GM19468 (cell line): Measurements from ENCODE around the gene HERC3.

ENCODE experiments used
- ATAC-seq: cut with Tn5 transposase; IDR thresholded peaks from one replicate; pipeline ENCODE4 v1.9.1; 2021; ENCODE audit warnings: mild to moderate bottlenecking, moderate library complexity, moderate number of reproducible peaks; ENCODE audit not compliant: unreplicated experiment; ENCODE audit errors: extremely low read depth

HERC3 gene

GRCh38 chr4:88655226-88655625 lies 62.9 kb downstream of the HERC3 start:
- ATAC-seq, result no peak

GRCh38 chr4:88659055-88659889 lies 67.0 kb downstream of the HERC3 start:
- ATAC-seq, result peak; percentile 79

DNA sequence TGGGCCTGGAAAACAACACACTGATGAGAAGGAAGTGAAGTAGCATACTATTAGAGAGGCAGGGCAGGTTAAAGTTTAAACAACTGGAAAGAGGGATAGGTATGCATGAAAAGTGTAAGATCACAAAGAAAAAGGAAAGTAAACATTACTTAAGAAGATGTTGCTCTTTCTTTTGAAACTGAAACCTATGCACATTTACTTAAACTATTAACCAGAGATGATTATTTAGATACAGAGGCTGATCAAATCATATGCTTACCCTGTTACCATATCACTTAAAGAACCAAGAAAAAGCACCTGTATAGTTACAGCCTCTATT lies 67.6 kb downstream of the HERC3 start:
- no peak for ATAC-seq

DNA sequence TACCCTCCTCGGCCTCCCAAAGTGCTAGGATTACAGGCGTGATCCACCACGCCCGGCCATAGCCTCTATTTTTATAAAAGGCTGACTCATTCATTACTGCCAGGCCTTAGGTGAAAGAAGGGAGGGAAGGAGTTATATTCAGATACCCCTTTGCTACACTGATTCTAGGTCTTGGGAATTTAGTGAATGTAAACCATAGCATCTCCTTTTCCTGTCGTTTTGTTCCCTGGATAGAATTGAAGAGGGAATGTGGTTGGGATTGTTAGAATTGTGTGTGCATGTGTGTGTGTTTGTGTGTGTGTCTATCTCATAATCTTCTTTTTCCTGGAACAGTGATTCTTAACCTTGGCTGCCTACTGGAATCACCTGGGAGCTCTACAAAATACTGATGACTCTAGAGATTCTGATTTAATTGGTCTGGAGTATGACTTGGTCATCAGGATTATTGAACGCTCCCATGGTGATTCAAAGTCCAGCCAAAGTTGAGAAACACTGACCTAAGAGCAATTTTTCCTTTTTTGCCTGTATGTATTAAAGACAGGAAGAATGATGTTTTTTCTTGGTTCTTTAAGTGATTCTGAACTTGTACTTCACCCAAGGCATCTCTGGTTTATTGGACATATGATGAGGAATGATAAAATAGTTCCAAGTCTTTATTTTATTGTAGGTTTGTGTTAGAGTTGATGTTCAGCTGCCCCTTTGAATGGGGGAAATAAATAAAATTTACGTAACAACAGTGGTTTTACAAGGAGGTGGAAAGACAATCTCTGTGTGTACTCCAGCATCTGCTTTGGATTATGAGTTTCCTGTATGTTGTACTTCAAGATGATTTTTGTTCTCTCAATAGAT lies 68.4 kb downstream of the HERC3 start:
- ATAC-seq, result no peak

- no peak for ATAC-seq
Measured at GRCh38 chr4:88661739-88662138, 69.5 kb downstream of the HERC3 start.

DNA sequence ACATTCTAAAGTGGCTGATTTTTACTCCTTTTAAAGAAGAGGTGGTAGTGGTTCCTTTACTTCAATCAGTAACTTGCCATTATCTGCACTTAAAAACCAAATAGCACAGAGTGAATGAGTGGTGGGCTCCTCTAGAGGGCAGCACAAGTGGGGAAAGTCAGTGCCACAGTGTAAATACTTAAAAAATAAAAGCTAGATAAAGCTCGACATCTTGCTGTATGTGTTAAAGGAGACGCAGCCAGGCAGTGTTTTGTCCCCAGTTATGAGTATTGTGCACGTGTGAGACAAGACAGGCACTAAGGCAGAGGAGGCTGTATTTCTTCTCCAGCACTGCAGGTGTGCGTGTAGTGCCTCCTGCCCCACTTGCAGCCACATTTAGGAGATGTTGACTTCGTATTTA lies 80.7 kb downstream of the HERC3 start:
- ATAC-seq, result no peak

DNA sequence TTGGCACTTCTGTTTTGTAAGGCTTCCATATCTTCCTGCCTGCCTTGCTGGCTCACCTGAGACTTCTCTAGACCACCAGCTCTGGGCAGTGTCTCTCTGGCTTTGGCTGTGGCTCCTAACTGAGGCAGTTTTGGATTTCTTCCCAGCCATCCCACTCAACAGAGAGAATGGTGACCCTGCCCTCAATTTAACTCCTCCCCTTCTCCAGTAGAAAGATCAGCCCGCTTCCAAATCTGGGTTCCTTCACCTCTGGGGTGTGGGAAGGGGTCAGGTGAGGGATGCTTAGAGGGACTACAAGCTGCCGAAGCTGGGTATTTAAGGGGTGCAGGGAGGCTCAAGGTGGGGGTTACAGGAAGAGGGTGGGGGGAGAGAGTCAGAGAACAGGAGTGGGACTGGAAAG lies 81.6 kb downstream of the HERC3 start:
- no peak for ATAC-seq

DNA sequence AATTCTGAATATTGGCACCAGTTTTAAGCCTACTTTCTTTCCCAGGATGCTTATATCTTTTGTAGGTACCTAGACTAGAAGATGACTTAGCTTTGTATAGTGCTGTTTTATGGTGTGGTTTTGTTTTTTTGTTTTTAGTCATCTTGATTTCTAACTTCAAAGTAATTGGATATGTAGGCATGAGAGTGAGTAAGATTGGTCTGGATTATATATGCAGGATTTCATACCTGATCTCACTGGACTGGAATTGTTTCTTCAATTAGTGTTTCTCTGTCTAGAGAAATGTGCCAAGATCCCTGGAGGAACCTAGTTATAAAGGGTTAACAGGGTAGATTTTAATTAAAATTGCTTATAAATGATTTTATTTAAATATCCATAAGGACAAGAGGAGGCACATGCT lies 82.3 kb downstream of the HERC3 start:
- ATAC-seq, result no peak

GRCh38 chr4:88674979-88675378 lies 82.7 kb downstream of the HERC3 start:
- ATAC-seq, result no peak

- ATAC-seq, result no peak
Measured at GRCh38 chr4:88675543-88675942, 83.3 kb downstream of the HERC3 start.

DNA sequence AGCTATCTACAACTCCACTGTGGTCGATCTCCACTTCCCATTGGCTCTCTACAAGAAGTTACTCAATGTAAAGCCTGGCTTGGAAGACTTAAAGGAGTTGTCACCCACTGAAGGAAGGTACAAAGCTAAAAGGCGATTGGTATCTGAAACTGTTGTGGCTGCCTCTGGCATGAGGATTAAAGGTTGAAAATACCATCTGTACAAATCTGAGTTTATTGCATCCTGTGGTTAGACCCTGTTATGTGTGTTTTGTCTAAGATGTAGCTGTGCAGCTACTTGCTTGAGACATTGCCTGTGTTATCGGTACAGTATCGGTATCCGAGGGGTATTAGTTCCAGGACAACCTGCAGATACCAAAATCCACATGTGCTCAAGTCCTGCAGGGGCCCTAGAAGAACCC lies 88.9 kb downstream of the HERC3 start:
- ATAC-seq, result no peak

DNA sequence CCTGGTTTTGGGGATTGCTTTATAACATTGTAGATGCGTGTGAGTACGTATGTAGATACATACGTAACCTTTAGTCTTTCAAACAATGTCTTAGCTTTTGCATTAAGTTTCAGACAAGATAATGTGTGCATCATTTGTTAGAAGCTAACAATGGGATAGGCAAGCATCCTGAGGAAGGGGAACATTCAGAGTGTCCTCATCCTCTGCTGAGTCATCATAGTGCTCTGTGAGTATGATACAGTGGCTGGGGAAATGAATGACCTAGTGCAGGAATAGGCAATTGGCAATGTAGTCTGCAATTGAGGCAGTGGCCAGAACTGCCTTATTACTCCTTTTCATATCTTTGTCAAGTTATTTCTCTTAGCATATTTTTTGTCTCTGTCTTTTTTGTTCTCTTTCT lies 98.1 kb downstream of the HERC3 start:
- no peak for ATAC-seq

DNA sequence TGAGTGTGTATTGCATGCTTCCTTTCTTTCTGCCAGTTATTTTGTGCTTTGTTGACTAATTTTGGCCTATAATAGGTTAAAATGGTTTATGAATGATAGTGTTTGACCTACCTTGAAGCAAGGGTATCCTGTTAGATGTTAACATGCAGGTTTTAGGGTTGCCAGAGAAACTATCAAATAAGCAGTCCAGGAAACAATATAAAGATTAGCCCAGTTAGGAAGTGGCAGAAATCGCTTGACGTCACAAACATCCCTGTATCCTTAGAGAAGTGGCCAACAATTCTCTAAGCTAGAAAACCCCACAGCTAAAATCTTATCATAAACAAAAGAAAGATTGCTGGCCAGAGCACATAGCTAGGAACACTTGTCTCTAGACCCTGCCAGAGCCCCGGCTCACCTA lies 101.5 kb downstream of the HERC3 start:
- ATAC-seq, result no peak

DNA sequence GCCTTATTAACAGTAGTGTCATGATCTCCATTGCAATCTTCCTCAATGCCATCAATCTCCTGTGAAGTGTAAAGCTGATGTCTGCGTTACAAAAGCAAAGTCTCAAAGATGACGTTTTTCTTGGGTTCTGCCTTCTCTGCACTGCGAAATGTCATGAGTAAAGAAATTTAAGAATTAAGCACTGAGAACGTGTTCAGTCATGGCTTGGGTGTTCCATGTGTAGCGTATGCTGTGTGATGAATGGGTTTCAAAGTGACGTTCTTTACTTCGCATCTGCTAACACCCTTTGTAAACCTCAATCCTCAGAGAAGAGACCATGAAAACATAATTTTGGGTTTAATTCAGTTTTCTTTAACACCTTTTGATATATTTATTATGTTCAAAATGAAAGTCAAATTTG lies 104.3 kb downstream of the HERC3 start:
- no peak for ATAC-seq

DNA sequence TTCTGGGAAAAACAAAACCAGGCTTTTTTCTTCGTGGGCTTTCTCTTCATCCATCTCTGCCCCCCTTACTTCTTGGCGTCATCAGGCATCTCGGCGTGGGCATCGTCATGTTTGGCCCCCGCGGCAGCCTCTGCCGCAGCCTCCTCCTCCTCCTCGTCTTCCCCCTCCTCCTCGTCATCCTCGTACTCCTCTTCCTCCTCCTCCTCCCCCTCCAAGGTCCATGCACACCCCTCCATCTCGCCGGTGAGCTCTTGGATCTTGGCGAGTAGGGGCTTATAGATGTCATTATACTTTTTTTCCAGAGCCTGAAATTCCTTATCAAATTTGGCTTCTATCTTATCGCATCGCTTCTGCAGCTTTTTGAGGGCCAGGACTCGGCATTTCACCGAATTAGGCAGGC lies 104.9 kb downstream of the HERC3 start:
- no peak for ATAC-seq

DNA sequence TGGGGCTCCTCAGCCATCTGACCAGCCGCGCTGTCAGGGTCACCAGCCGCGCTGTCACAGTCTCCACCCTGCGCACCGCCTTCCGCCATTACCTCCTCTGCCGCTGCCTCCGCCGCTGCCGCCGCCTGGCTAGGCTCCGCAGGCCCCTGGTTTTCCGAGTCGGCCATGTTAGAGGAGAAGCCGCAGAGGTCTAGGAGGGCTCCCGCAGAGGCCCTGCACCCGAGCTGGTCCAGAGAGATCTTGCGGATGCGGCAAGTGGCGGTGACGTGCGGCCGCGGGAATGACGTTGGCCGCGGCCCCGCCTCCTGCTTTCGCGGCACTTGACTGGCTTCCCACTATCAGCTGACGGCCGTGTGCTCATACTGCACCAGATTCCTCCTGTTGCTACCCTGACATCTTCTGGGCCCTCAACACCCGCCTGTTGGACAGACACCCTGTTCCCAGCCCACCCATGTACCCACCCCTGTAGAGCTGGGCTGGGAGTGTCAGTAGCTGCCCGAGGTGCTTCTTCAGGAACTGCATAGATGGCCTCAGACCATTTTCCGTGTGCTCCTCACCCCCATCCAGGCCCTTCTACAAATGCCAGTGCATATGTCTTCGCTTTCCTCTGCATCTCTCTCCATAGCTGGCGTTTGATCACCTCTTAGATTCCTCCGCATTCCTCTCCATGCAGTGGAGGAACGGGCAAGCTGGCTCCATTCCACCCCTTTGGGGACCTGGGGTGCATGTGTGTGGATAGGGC lies 105.5 kb downstream of the HERC3 start, which contains the start of gene NAP1L5:
Gene NAP1L5, minus strand, starts transcription at position 242 of the 742 bp plus-strand sequence. Its CDS starts 75 bp downstream, at position 167.
- peak; percentile 51 for ATAC-seq

- no peak for ATAC-seq
Measured at GRCh38 chr4:88698519-88698918, 106.2 kb downstream of the HERC3 start.

GRCh38 chr4:88702782-88703181 lies 110.5 kb downstream of the HERC3 start:
- ATAC-seq, result no peak

DNA sequence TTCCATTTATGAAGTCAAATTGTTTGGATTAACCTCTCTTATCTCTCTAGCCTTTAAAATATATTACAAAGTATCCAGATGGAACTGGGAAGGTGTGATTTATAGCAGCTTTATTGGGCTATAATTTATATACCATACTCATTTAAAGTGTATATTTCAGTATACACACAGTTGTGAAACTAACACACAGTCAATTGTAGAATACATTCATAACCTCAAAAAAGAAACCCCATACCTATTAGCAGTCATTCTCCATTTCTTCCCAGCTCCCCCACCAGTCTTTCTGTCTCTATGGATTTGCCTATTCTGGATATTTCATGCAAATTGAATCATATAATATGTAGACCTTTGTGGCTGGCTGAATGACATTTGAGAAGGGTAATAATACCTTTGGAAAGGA lies 112.9 kb downstream of the HERC3 start:
- ATAC-seq, result no peak

- ATAC-seq, result no peak
Measured at GRCh38 chr4:88705805-88706492, 113.7 kb downstream of the HERC3 start.
